Urinary bladder (tissue), 4 donors: ENCODE data around the gene MTREX. TPM values are rescaled to one million over a fixed set of nuclear protein-coding genes. Genes with fewer than 3 reads are reported as not detected.

Source experiments
- DNase-seq: peaks from one replicate; pipeline ENCODE4 v3.0.0-alpha.2; 2015; ENCODE audit errors: extremely low spot score
- H3K27ac ChIP-seq: one replicate; pipeline ENCODE4 v1.5.1; 2013; ENCODE audit warnings: low read depth, mild to moderate bottlenecking, moderate library complexity
- H3K36me3 ChIP-seq: one replicate; pipeline ENCODE4 v1.6.1; 2013; ENCODE audit warnings: mild to moderate bottlenecking, moderate library complexity; ENCODE audit not compliant: insufficient read depth
- H3K4me1 ChIP-seq: one replicate; pipeline ENCODE4 v1.6.1; 2013; ENCODE audit warnings: mild to moderate bottlenecking, moderate library complexity; ENCODE audit not compliant: insufficient read depth
- H3K4me3 ChIP-seq: one replicate; pipeline ENCODE4 v1.5.1; 2013; ENCODE audit warnings: low read depth, low read length
- WGBS: extraction: QIAGEN DNeasy Blood & Tissue Kit; methylation state at CpG from one replicate; pipeline ENCODE4 v1.1.7; 2013; 5-methylcytosine and 5-hydroxymethylcytosine counted together
- polyA plus RNA-seq: library from polyadenylated mRNA; stranded (reverse); fragments of 200-250 nt; gene quantifications from one replicate; pipeline ENCODE4 v1.2.3, GENCODE V29; 2013
- total RNA-seq: library from RNA; depleted of rRNA; stranded (reverse); fragments of >200 nt; gene quantifications from one replicate; pipeline ENCODE4 v1.2.3, GENCODE V29; 2014
- donor health status: healthy with polysubstance abuse.
- donor health status: healthy.

The MTREX gene
- total and polyA plus RNA-seq, 2 donors, result 27.5 to 153 TPM

- WGBS, result 81% methylated on average over 3 of the region's 3 CpGs
- H3K4me1 ChIP-seq, result no peaks in the 10 kb centered on the region
- H3K27ac ChIP-seq, result no peak overlapping the region
- peaks cover 6% of the 10 kb centered on the region for H3K36me3 ChIP-seq
- DNase-seq, result no peak
- H3K4me3 ChIP-seq, result no peak overlapping the region
Observed at GRCh38 chr5:55407984-55408383, 100.2 kb downstream of the MTREX start.

GRCh38 chr5:55409775-55410174 lies 102.0 kb downstream of the MTREX start:
- WGBS, result 93% methylated on average over 1 of the region's 1 CpG
- Histone ChIP-seq H3K27ac (no peak overlapping the region), H3K4me3 (no peak overlapping the region), H3K36me3 (peaks cover 5% of the 10 kb centered on the region), H3K4me1 (no peaks in the 10 kb centered on the region)
- DNase-seq, result no peak

- no peak for DNase-seq
- H3K27ac ChIP-seq, result no peak overlapping the region
- H3K4me3 ChIP-seq, result no peak overlapping the region
- no peaks in the 10 kb centered on the region for H3K4me1 ChIP-seq
- WGBS, result 85% methylated on average over 3 of the region's 3 CpGs
- no peaks in the 10 kb centered on the region for H3K36me3 ChIP-seq
Observed at GRCh38 chr5:55410845-55411244, 103.1 kb downstream of the MTREX start.

- H3K4me1 ChIP-seq, result no peaks in the 10 kb centered on the region
- H3K4me3 ChIP-seq, result no peak overlapping the region
- WGBS, result 95% methylated on average over 1 of the region's 1 CpG
- H3K27ac ChIP-seq, result no peak overlapping the region
- H3K36me3 ChIP-seq, result no peaks in the 10 kb centered on the region
- no peak for DNase-seq
Observed at GRCh38 chr5:55411876-55412275, 104.1 kb downstream of the MTREX start.

GRCh38 chr5:55413644-55414043 lies 105.9 kb downstream of the MTREX start:
- Histone ChIP-seq H3K36me3 (no peaks in the 10 kb centered on the region), H3K27ac (no peak overlapping the region), H3K4me1 (no peaks in the 10 kb centered on the region), H3K4me3 (no peak overlapping the region)
- DNase-seq, result no peak
- 82% methylated on average over 2 of the region's 2 CpGs for WGBS

GRCh38 chr5:55415071-55415470 lies 107.3 kb downstream of the MTREX start:
- no peaks in the 10 kb centered on the region for H3K4me1 ChIP-seq
- no peaks in the 10 kb centered on the region for H3K36me3 ChIP-seq
- H3K27ac ChIP-seq, result no peak overlapping the region
- H3K4me3 ChIP-seq, result no peak overlapping the region
- no peak for DNase-seq

- H3K27ac ChIP-seq, result no peak overlapping the region
- H3K4me3 ChIP-seq, result no peak overlapping the region
- H3K36me3 ChIP-seq, result no peaks in the 10 kb centered on the region
- no peaks in the 10 kb centered on the region for H3K4me1 ChIP-seq
- no peak for DNase-seq
Observed at GRCh38 chr5:55416306-55416705, 108.5 kb downstream of the MTREX start.

GRCh38 chr5:55418994-55419968 lies 111.5 kb downstream of the MTREX start:
- Histone ChIP-seq H3K36me3 (peaks cover under 1% of the 10 kb centered on the region), H3K27ac (no peak overlapping the region), H3K4me1 (no peaks in the 10 kb centered on the region), H3K4me3 (no peak overlapping the region)
- DNase-seq, result no peak

GRCh38 chr5:55421074-55421529 lies 113.3 kb downstream of the MTREX start:
- peaks cover 3% of the 10 kb centered on the region for H3K36me3 ChIP-seq
- DNase-seq, result no peak
- no peaks in the 10 kb centered on the region for H3K4me1 ChIP-seq
- no peak overlapping the region for H3K4me3 ChIP-seq
- 73% methylated on average over 4 of the region's 4 CpGs for WGBS
- no peak overlapping the region for H3K27ac ChIP-seq

GRCh38 chr5:55426455-55426854 lies 118.7 kb downstream of the MTREX start:
- Histone ChIP-seq H3K4me3 (no peak overlapping the region), H3K27ac (no peak overlapping the region), H3K36me3 (peaks cover 3% of the 10 kb centered on the region), H3K4me1 (peaks cover 3% of the 10 kb centered on the region)
- DNase-seq, result no peak
- WGBS, result 98% methylated on average over 4 of the region's 4 CpGs

- no peak for DNase-seq
- peaks cover 3% of the 10 kb centered on the region for H3K36me3 ChIP-seq
- 82% methylated on average over 1 of the region's 1 CpG for WGBS
- no peak overlapping the region for H3K27ac ChIP-seq
- peaks cover 3% of the 10 kb centered on the region for H3K4me1 ChIP-seq
- no peak overlapping the region for H3K4me3 ChIP-seq
Observed at GRCh38 chr5:55427157-55427556, 119.4 kb downstream of the MTREX start.

GRCh38 chr5:55429221-55429612 lies 121.4 kb downstream of the MTREX start:
- Histone ChIP-seq H3K4me1 (peaks cover 3% of the 10 kb centered on the region), H3K36me3 (peaks cover 3% of the 10 kb centered on the region), H3K4me3 (no peak overlapping the region), H3K27ac (no peak overlapping the region)
- 48% methylated on average over 2 of the region's 2 CpGs for WGBS
- no peak for DNase-seq

GRCh38 chr5:55429613-55430253 lies 121.9 kb downstream of the MTREX start:
- H3K4me3 ChIP-seq, result no peak overlapping the region
- H3K4me1 ChIP-seq, result peaks cover 3% of the 10 kb centered on the region
- H3K36me3 ChIP-seq, result peaks cover 1% of the 10 kb centered on the region
- H3K27ac ChIP-seq, result no peak overlapping the region
- DNase-seq, result no peak
- WGBS, result 88% methylated on average over 9 of the region's 9 CpGs

- H3K4me3 ChIP-seq, result no peak overlapping the region
- WGBS, result 99% methylated on average over 4 of the region's 4 CpGs
- no peak for DNase-seq
- no peaks in the 10 kb centered on the region for H3K4me1 ChIP-seq
- no peaks in the 10 kb centered on the region for H3K36me3 ChIP-seq
- H3K27ac ChIP-seq, result no peak overlapping the region
Observed at GRCh38 chr5:55432549-55432948, 124.8 kb downstream of the MTREX start.
